Esophagus mucosa (tissue), 1 donor: ENCODE measurements around the gene UGT1A4. TPM values are rescaled to one million over a fixed set of nuclear protein-coding genes. Genes with fewer than 3 reads are reported as not detected.

Source experiments
- ATAC-seq: fragments of 200-7000 bp; cut with Tn5 transposase; one replicate; pipeline ENCODE4 v1.9.1; 2020
- total RNA-seq: library from RNA; stranded (reverse); gene quantifications from one replicate; pipeline ENCODE4 v1.2.4, GENCODE V29; 2023
- donor health status: DM: yes; HTN: yes; CAD: no.

The UGT1A4 gene
- 0.80 TPM for total RNA-seq

GRCh38 chr2:233718552-233718951, at the start of gene UGT1A4:
Gene UGT1A4 (plus strand): TSS chr2:233718736. CDS start chr2:233718821, 85 bp downstream.
- ATAC-seq, result no peak

GRCh38 chr2:233671290-233672161, 47.0 kb upstream of the UGT1A4 start, which contains the start of gene UGT1A9:
Gene UGT1A9 (plus strand): TSS chr2:233671898. CDS start chr2:233671935, 37 bp downstream.
- no peak for ATAC-seq

DNA sequence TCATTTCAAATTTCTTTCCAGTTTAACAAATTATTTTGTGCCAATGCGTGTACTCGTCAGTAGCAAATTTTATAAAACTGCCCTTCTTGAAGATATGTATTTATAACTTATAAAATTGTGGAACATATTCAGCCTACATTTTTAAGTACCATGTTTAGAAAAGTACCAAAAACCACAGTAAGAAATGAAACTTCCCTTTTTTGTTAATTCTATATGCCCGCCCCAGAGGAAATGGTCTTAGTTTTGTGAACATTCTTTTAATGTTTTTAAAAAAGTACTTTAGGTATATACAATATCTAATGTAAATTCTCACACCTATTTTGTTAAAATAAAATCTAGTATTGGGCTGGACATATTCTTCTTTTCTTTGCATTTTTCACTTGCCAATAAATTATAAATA, 45.6 kb upstream of the UGT1A4 start:
- no peak for ATAC-seq

- no peak for ATAC-seq
Measured at GRCh38 chr2:233673896-233674295, 44.6 kb upstream of the UGT1A4 start.

- ATAC-seq, result no peak
Measured at GRCh38 chr2:233674314-233674713, 44.2 kb upstream of the UGT1A4 start.

DNA sequence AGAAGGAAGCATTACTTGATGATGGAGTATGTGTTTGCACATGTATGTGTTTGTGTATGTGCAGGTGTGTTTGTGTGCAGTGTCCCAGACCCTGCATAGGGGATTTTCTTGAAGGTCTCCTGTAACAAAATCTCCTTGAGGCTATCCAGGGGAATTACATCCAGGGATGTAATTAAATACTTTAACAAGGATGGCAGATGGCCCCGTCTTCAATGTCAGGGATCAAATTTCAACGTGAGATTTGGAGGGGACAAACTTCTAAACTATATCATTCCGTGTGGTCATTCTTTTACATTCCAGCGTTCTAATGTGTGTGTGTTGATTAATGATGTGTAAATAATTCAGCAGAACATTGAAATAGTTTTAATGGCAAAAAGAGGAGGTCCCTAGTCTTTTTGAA, 43.5 kb upstream of the UGT1A4 start:
- no peak for ATAC-seq

GRCh38 chr2:233676046-233676445, 42.5 kb upstream of the UGT1A4 start:
- ATAC-seq, result no peak

- ATAC-seq, result peak; percentile 26
Measured at GRCh38 chr2:233679196-233679595, 39.3 kb upstream of the UGT1A4 start.

GRCh38 chr2:233680361-233681045, 38.0 kb upstream of the UGT1A4 start:
- ATAC-seq, result no peak

DNA sequence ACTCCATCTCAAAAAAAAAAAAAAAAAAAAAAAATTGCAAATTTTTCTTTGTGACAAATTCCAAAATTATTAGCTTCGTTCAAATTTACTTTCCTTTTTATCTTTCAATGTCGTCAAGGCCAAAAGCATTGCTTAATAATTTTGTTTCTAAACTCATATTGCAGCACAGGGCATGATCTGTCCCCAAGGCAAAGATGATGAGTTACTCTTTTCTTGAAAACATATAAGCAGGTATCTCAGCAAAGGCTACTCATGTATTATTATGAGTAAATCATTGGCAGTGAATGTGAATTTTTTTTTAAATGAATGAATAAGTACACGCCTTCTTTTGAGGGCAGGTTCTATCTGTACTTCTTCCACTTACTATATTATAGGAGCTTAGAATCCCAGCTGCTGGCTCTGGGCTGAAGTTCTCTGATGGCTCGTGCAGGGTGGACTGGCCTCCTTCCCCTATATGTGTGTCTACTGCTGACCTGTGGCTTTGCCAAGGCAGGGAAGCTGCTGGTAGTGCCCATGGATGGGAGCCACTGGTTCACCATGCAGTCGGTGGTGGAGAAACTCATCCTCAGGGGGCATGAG, 36.9 kb upstream of the UGT1A4 start, which contains the start of gene UGT1A7:
Gene UGT1A7 (plus strand): TSS at position 381 of the 579 bp plus-strand sequence. CDS start 37 bp downstream, at position 418.
- peak; percentile 74 for ATAC-seq

GRCh38 chr2:233684640-233685039, 33.9 kb upstream of the UGT1A4 start:
- peak; percentile 13 for ATAC-seq

DNA sequence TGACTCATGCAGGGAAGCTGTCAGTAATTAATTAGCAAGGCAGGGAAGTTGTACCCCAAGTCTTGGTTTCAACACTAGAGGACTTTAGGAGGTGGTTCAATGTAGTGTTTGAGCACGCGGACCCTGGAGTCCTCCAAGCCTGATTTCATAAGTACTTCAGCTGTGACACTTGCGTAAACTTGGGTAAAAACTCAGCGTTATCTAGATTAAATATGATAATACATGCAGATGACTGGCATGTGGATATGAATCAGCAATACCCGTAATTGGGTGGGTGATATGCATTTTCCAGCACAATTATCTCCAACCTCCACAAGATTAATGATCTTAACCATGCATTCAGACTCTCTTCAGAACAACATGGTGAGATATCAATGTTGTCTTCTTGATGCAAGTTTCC, 31.6 kb upstream of the UGT1A4 start:
- ATAC-seq, result no peak

DNA sequence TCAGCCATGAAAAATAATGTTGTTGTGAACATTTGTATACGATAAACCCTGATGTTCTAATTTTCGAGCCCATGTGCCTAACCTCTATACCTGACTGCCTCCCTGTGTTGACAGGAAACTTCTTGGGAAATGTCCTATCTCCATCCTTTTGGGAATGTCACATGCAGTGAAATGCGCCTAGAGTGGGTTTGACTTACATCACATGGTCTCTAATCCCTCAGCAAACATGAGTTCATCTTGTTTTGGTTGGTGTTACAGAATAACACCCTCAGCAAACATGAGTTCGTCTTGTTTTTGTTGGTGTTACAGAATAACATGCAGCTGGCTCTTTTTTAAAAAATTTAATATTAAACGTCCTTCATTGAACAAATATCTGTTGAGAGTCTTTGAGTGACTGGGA, 30.2 kb upstream of the UGT1A4 start:
- ATAC-seq, result no peak

DNA sequence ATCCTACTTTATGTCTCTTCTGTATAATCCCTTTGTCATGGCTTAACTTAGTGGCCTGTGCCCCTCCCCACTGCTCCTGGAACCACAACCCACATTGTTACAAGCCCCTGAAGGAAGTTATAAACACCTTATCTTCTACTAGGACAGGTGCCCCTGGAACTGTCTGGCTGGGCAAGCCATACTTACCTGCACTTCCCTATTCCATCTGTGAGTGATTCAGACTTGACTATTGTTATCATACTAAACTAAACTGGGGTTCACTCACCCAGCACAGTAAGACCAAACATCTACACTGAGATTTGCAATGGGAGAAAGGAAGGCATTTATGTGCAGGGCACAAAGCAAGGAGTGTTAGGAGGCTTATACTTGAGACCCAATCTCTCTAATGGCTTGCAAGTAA, 29.5 kb upstream of the UGT1A4 start:
- no peak for ATAC-seq

DNA sequence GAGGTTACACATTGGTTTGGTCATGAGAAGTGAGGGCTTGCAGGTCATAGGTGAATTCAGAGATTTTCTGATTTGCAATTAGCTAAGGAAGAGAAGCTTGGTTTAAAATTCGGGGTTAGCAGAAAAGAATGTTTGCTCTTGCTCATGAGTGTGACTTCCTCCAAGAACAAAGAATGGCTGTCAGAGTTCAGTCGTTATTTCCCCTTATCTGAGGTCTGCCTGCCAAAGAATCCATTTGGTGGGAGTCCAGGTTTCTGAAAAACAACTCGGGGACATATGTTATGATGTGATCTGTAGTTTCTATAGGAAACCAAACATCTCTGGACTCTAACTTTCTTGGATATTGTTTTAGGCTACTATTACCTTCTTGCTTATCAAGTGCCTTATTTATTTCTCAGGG, 29.0 kb upstream of the UGT1A4 start:
- no peak for ATAC-seq

DNA sequence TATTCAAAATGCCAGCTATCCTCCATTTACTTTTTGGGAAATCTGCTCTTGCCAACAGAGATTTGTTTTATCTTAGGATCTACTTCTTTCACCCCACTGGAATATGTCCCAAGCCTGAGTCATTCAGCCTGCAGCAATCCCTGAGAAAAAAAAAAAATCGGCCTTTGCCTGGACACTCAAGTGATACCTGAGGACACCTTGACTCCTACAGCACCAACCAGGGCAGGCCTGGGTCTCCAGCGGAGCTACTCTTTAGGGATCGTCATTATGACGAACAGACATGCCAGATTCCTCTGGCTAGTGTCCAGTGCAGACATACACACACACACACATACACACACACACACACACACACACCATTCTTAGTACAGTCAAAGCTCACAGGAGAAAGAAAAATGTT, 28.1 kb upstream of the UGT1A4 start:
- ATAC-seq, result peak; percentile 45

DNA sequence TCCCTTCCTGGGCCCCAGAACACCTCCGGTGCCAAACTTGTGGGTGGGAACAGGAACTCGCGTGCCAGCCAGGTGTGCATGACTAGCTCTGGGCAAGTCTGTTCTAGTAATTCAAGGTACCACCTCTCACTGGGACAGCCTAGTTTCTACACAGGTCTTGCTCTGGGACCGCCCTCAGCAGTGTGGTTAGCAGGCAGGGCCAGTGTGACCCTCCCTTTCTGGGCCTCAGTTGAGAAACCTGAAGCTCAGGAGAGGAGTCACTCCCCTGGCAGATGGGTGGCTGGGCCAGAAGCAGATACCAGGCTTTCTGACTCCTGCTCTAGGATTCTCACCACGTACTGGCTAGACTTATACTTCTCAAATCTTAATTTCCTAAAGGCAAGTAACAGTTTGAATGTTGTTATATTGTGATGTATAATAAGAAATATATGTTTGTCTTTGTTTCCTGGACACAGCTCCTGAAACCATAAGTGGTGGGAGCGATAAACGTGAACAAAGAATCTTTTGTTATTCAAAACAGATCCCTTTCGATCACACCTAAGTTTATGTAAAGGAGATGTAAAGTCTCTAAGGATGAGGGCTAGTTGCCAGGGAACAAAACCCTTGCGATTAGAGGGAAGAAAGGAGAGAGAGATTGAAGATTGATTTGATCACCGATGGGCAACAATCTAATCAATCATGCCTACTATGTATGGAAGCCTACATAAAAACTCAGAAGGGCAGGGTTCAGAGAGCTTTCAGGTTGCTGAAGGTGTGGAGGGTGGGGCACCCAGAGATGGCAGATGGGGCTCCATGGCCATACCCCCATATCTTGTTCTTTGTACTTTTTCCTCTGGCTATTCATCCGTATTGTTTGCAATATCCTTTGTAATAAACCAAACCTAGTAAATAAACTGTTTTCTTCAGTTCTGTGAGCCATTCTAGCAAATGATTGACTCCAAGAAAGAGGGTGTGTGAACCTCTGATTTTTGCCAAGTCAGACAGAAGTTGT, 26.8 kb upstream of the UGT1A4 start:
- peak; percentile 99 for ATAC-seq

GRCh38 chr2:233692648-233693047, 25.9 kb upstream of the UGT1A4 start, which contains the start of gene UGT1A6:
Gene UGT1A6 (plus strand): TSS chr2:233692890. CDS start chr2:233693005, 115 bp downstream.
- ATAC-seq, result no peak

GRCh38 chr2:233693963-233694362, 24.6 kb upstream of the UGT1A4 start:
- no peak for ATAC-seq

- ATAC-seq, result no peak
Measured at GRCh38 chr2:233698740-233699139, 19.8 kb upstream of the UGT1A4 start.

GRCh38 chr2:233699424-233700027, 19.0 kb upstream of the UGT1A4 start:
- ATAC-seq, result no peak
